ENCODE data around the gene OR1F1.

GRCh38 chr16:3171181-3171854 lies 16.7 kb upstream of the OR1F1 start:
- TF ChIP-seq ZNF70 (CRISPR knock-in tag; IDR thresholded peaks at IDR 0.05), result no peak
- no peak for TF ChIP-seq PATZ1 (CRISPR knock-in tag; IDR thresholded peaks at IDR 0.05; ENCODE audit: borderline replicate concordance)
- no peak for TF ChIP-seq ZNF565 (CRISPR knock-in tag; conservative IDR thresholded peaks at IDR 0.05; ENCODE audit: low read depth)
- TF ChIP-seq CSDC2 (CRISPR knock-in tag; IDR thresholded peaks at IDR 0.05), result no peak
- no peak for TF ChIP-seq SNAI2 (CRISPR knock-in tag; IDR thresholded peaks at IDR 0.05)
- TF ChIP-seq RARB (CRISPR knock-in tag; IDR thresholded peaks at IDR 0.05), result no peak
- no peak for TF ChIP-seq GLIS3 (CRISPR knock-in tag; IDR thresholded peaks at IDR 0.05)
- TF ChIP-seq TOX (CRISPR knock-in tag; IDR thresholded peaks at IDR 0.05; ENCODE audit: borderline replicate concordance), result no peak
- TF ChIP-seq PPARA (CRISPR knock-in tag; IDR thresholded peaks at IDR 0.05; ENCODE audit: borderline replicate concordance), result no peak
- TF ChIP-seq, protein P1, sequence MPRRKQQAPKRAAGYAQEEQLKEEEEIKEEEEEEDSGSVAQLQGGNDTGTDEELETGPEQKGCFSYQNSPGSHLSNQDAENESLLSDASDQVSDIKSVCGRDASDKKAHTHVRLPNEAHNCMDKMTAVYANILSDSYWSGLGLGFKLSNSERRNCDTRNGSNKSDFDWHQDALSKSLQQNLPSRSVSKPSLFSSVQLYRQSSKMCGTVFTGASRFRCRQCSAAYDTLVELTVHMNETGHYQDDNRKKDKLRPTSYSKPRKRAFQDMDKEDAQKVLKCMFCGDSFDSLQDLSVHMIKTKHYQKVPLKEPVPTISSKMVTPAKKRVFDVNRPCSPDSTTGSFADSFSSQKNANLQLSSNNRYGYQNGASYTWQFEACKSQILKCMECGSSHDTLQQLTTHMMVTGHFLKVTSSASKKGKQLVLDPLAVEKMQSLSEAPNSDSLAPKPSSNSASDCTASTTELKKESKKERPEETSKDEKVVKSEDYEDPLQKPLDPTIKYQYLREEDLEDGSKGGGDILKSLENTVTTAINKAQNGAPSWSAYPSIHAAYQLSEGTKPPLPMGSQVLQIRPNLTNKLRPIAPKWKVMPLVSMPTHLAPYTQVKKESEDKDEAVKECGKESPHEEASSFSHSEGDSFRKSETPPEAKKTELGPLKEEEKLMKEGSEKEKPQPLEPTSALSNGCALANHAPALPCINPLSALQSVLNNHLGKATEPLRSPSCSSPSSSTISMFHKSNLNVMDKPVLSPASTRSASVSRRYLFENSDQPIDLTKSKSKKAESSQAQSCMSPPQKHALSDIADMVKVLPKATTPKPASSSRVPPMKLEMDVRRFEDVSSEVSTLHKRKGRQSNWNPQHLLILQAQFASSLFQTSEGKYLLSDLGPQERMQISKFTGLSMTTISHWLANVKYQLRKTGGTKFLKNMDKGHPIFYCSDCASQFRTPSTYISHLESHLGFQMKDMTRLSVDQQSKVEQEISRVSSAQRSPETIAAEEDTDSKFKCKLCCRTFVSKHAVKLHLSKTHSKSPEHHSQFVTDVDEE (CRISPR knock-in tag; IDR thresholded peaks at IDR 0.05), result no peak
